GM19023 (cell line): ENCODE data around the gene NTSR2.

Source experiments
- ATAC-seq: cut with Tn5 transposase; IDR thresholded peaks from one replicate; pipeline ENCODE4 v1.9.1; 2021; ENCODE audit warnings: mild to moderate bottlenecking, moderate library complexity; ENCODE audit not compliant: unreplicated experiment

The NTSR2 gene, protein sequence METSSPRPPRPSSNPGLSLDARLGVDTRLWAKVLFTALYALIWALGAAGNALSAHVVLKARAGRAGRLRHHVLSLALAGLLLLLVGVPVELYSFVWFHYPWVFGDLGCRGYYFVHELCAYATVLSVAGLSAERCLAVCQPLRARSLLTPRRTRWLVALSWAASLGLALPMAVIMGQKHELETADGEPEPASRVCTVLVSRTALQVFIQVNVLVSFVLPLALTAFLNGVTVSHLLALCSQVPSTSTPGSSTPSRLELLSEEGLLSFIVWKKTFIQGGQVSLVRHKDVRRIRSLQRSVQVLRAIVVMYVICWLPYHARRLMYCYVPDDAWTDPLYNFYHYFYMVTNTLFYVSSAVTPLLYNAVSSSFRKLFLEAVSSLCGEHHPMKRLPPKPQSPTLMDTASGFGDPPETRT

DNA sequence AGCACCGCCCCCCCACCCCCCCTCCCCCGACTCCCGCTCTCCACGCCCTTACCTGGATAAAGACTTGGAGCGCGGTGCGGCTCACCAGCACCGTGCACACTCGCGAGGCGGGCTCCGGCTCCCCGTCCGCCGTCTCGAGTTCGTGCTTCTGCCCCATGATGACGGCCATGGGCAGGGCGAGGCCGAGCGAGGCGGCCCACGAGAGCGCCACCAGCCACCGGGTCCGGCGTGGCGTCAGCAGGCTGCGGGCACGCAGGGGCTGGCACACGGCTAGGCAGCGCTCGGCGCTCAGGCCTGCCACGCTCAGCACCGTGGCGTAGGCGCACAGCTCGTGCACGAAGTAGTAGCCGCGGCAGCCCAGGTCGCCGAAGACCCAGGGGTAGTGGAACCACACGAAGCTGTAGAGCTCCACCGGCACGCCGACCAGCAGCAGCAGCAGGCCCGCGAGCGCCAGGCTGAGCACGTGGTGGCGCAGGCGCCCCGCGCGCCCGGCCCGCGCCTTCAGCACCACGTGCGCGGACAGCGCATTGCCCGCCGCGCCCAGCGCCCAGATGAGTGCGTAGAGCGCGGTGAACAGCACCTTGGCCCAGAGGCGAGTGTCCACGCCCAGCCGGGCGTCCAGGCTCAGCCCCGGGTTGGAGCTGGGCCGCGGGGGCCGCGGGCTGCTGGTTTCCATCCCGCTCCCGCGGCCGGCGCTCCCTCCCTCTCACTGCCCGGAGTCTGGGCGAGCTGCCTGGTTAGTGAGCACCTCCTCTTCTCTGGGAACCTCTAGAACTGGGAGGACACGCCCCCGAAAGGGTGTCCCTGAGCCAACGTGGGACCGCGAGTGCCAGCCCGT, at the start of gene NTSR2:
TSS of gene NTSR2 (minus strand) at position 742 of the 838 bp plus-strand sequence. CDS start at position 676, 66 bp downstream.
- no peak for ATAC-seq

DNA sequence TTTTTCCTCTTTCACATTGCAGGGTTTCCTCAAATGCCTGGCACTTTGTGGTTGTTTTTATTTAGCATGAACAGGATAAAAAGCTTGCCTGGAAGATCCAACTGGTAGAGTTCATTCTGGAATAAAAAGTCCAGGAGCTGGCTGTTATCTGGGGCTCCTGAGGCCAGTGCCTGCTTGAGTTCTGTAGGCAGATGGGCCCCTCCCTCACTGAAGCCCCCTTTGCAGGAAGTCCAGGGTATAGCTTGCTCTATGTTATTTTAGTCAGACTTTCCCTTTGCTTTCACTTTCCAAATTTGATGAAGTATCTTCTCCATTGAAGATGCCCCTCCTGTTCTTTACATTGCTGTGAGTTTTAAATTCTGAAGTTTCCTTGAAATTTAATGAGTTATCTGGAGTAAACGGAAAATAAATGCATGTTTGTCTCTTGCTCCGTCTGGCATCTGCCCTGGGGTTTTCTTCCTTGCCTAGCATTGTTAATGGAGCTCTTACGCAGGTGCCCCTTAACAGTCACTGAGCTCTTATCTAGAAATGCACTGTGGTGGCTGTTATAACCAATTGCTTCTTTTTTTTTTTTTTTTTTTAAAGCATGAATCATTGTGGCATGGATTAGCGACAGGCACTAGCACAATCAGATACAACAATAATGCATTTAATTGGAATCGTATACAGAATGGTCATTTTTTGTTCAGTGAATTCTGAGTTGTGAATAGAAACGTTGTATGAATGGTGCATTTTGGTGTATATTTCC, 49.4 kb upstream of the NTSR2 start:
- ATAC-seq: no peak

GRCh38 chr2:11718606-11719005, 48.6 kb upstream of the NTSR2 start:
- ATAC-seq: no peak

DNA sequence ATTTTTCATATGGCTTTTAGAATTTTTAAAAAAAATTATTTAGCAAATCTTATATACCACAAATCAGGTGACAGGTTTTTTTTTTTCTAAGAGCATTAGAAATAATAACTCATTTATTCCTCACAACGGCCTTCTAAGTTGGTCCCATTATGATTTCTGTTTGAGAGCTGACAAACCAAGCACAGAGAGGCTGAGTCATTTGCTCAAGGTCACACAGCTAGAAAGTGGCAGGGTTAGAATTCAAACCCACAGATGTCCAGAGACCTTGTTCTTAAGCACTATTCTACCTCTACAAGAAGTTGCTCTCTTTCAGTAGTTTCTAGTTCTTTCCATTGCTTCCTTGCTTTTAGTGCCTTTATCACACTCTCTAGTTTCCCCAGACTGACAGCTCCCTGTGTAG, 47.6 kb upstream of the NTSR2 start:
- no peak for ATAC-seq

DNA sequence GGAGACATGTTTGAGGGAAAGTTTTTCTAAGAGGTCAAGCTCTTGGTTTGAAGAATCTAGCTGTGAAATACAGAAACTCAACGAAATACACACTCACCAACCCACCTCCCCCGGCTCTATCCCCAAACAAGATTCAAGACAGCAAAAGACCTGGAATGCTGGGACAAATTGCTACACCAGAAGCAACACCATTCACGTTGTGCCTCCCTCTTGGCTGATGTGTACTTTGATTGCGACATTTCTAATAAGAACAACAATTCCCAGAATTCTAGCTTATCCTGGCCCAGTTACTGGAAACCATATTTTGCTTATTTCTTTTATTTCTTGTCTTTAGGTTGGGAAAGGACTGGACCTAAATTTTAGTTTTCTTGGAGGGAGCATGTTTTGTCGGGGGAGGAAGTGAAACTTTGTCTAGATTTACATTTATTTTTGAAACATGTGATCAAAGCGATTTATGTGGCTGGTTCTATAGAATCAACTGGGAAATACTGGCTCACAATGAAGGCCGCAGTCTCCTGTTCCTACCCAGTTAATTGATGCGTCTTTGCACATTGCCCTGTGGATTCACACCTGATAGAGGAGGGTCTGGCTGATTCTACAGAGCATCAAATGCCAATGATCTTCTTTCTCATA, 46.8 kb upstream of the NTSR2 start:
- ATAC-seq: no peak

DNA sequence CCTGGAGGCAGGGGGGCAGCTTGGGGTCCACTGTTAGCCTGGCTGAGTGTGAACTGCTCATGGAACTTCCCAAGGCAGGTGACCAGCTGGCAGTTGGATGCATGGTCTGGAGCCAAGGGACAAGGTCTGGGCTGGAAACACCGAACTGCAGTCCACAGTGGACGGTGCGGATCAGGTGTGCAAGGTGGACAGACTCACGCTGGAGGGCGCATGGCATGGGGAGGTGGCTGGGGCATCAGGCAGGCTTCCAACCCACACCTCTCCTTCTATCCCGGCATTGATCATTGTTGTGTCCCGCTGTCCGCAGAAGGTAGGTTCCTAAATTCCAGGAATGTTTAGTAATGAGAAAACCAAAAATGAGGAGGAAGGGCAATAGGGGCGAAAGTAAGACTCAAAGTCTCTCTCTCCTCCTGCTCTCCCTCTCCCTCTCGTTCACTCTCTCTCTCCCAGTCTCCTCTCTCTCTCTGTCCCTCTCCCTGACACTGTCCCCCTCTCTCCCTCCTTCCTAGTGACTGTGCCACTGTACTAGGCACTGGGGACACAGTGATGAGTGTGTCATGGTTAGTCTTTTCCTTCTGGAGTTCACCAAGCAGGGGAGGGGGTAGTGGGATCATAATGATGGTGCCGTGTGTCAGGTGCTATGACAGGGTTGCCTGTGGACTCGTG, 46.1 kb upstream of the NTSR2 start:
- ATAC-seq: no peak

DNA sequence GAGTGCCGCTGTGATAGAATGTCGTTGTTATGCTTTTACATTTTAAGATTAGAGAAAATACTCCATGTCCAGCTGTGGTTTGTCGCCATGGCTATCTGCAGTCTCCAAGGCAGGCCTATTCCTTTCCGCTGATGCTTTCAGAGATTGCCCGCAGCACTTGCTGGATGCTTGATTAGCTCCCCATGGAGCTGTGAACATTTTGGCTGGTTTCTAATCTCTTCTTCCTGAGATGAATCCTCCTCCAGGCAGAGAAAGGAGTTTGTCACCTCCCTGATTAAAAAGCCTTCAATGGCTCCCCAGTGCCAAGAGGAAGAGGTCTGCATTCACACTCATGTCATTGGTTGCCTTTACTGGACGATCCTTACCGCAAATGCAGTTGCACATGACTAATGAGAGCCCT, 43.8 kb upstream of the NTSR2 start:
- ATAC-seq: no peak

GRCh38 chr2:11712866-11713265, 42.9 kb upstream of the NTSR2 start:
- no peak for ATAC-seq

DNA sequence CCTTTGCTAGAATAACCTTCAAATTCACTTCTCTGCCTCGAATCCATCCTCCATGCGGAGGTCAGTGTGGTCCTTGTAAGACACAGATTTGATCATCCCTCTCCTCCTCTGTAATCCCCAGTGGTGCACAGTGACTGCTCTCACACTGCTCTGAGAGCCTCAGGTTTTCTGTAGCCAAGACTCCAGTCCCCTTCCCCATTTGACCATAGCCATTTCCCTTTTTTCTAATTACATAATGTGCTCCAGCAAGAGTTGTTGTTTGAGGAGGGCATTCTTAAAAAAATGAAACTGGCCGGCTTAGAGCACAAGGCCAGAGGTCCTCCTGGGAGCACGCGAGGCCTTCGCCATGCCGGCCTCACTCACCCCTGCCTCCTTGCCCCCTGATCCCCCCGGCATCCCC, 41.8 kb upstream of the NTSR2 start:
- no peak for ATAC-seq

- ATAC-seq: no peak
Measured at GRCh38 chr2:11711354-11711716, 41.3 kb upstream of the NTSR2 start.

- no peak for ATAC-seq
Measured at GRCh38 chr2:11710632-11711353, 40.8 kb upstream of the NTSR2 start.

DNA sequence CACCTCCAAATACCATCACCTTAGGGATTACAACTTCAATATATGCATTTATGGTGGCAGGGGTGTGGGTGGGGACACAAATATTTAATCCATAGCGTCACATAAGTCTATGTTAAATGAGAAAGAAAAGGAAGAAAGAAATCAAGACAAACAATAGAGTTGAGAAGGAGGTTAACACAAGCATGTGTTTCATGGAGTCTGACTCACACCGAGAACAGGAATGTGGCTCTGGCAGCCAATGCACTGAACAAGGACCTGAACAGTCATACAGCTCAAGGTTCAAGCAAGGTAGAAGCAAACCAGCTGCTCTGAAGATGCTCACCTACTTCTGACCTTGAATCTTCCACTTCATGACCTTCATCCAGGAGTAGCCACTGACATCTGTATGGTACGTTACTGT, 40.2 kb upstream of the NTSR2 start:
- ATAC-seq: no peak

- no peak for ATAC-seq
Measured at GRCh38 chr2:11709293-11709692, 39.3 kb upstream of the NTSR2 start.

DNA sequence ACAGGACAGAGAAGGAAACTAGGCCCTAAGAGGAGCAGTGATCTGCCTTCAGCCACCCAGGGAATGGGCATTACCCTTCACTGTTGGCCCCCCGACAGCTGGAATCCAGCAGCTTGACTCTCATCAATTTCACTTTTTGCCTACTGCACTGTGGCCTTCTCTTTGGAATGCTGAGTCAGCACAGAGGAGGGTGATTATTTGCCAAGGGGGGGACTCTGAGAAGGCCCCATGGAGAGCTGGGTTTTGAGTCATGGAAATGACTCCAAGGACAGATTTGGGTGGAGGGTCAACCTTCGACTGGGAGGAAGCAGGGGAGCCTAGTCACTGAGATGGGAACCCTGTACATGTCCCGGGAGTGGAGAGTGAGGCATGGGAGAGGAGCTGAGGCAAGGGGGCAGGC, 38.1 kb upstream of the NTSR2 start:
- no peak for ATAC-seq

- ATAC-seq: no peak
Measured at GRCh38 chr2:11705711-11706110, 35.7 kb upstream of the NTSR2 start.

- ATAC-seq: no peak
Measured at GRCh38 chr2:11705063-11705462, 35.1 kb upstream of the NTSR2 start.

GRCh38 chr2:11703700-11704099, 33.7 kb upstream of the NTSR2 start:
- no peak for ATAC-seq

- no peak for ATAC-seq
Measured at GRCh38 chr2:11702946-11703345, 33.0 kb upstream of the NTSR2 start.

- ATAC-seq: no peak
Measured at GRCh38 chr2:11701751-11702301, 31.8 kb upstream of the NTSR2 start.

- no peak for ATAC-seq
Measured at GRCh38 chr2:11701206-11701605, 31.2 kb upstream of the NTSR2 start.
